AG04450 (cell line): ENCODE measurements around the gene DTX2. TPM values are rescaled to one million over a fixed set of nuclear protein-coding genes. Genes with fewer than 3 reads are reported as not detected.
"Not testable (repeated sequence)": the region's sequence is repeated elsewhere in the genome, so short reads cannot be mapped to it uniquely, and the experiment has no call there.

Source experiments
- CTCF ChIA-PET: fragments of 300-600, 350-600 bp; formaldehyde crosslinking; extraction: SDS; loops from one replicate; lab custom pipeline; 2022; ENCODE audit warnings: antibody characterized with exemption, inconsistent platforms; lab: Charles Lee
- POLR2A ChIA-PET: fragments of 350-600 bp; formaldehyde crosslinking; extraction: SDS; loops from one replicate; lab custom pipeline; 2021; ENCODE audit warnings: antibody characterized with exemption, inconsistent platforms; lab: Yijun Ruan, JAX
- DNase-seq: peaks from one replicate; pipeline ENCODE4 v3.0.0-alpha.2; 2011; ENCODE audit warnings: low read depth, low spot score
- H3K27ac ChIP-seq: one replicate; pipeline ENCODE4 v1.5.1; 2012; ENCODE audit warnings: low read depth, low read length, control low read depth
- H3K27me3 ChIP-seq: one replicate; pipeline ENCODE4 v1.6.0; 2012; ENCODE audit warnings: low read length; ENCODE audit not compliant: control insufficient read depth, insufficient read depth
- H3K4me3 ChIP-seq: 2 replicates; pipeline ENCODE4 v1.5.1; 2011; ENCODE audit warnings: mild to moderate bottlenecking, low read depth, low read length, control low read depth
- H3K9me3 ChIP-seq: 2 replicates; pipeline ENCODE4 v1.5.1; 2012; ENCODE audit warnings: low read length; ENCODE audit not compliant: control insufficient read depth, insufficient read depth
- polyA plus RNA-seq: library from polyadenylated mRNA; depleted of rRNA; stranded (reverse); fragments of >200 nt; gene quantifications from 2 replicates; pipeline ENCODE4 v1.2.3, GENCODE V29; 2011

Gene DTX2
- polyA plus RNA-seq, 1 experiment, result 2.6 TPM

- H3K9me3 ChIP-seq, POLR2A ChIA-PET, H3K27me3 ChIP-seq, CTCF ChIA-PET, H3K4me3 ChIP-seq, H3K27ac ChIP-seq, DNase-seq: not testable (repeated sequence)
These were observed 30.6 kb downstream of the DTX2 start for GRCh38 chr7:76492139-76492538.

GRCh38 chr7:76495717-76496116 lies 34.2 kb downstream of the DTX2 start:
- H3K27me3 ChIP-seq, CTCF ChIA-PET, H3K4me3 ChIP-seq, H3K27ac ChIP-seq, H3K9me3 ChIP-seq, POLR2A ChIA-PET, DNase-seq: not testable (repeated sequence)

- H3K27me3 ChIP-seq, POLR2A ChIA-PET, H3K9me3 ChIP-seq, CTCF ChIA-PET, DNase-seq, H3K4me3 ChIP-seq, H3K27ac ChIP-seq: not testable (repeated sequence)
These were observed 36.5 kb downstream of the DTX2 start for GRCh38 chr7:76497918-76498582.

GRCh38 chr7:76498583-76499200 lies 37.2 kb downstream of the DTX2 start:
- DNase-seq, H3K27me3 ChIP-seq, CTCF ChIA-PET, H3K9me3 ChIP-seq, H3K4me3 ChIP-seq, POLR2A ChIA-PET, H3K27ac ChIP-seq: not testable (repeated sequence)

- CTCF ChIA-PET, result not testable (repeated sequence)
These were observed 37.9 kb downstream of the DTX2 start for GRCh38 chr7:76499201-76499923.

GRCh38 chr7:76499924-76500241 lies 38.4 kb downstream of the DTX2 start:
- H3K27me3 ChIP-seq, CTCF ChIA-PET, H3K27ac ChIP-seq, DNase-seq, POLR2A ChIA-PET, H3K9me3 ChIP-seq, H3K4me3 ChIP-seq: not testable (repeated sequence)

More at GRCh38 chr7:76499201-76499923, 37.9 kb downstream of the DTX2 start:
- DNase-seq, H3K27me3 ChIP-seq, H3K4me3 ChIP-seq, H3K27ac ChIP-seq, H3K9me3 ChIP-seq, POLR2A ChIA-PET: not testable (repeated sequence)

GRCh38 chr7:76502224-76502623 lies 40.7 kb downstream of the DTX2 start:
- H3K27ac ChIP-seq, H3K27me3 ChIP-seq, DNase-seq, H3K4me3 ChIP-seq, POLR2A ChIA-PET, H3K9me3 ChIP-seq, CTCF ChIA-PET: not testable (repeated sequence)

GRCh38 chr7:76502836-76503235 lies 41.3 kb downstream of the DTX2 start:
- CTCF ChIA-PET, H3K27ac ChIP-seq, POLR2A ChIA-PET, H3K9me3 ChIP-seq, DNase-seq, H3K4me3 ChIP-seq, H3K27me3 ChIP-seq: not testable (repeated sequence)

- H3K27ac ChIP-seq, H3K27me3 ChIP-seq, H3K4me3 ChIP-seq, H3K9me3 ChIP-seq, DNase-seq, CTCF ChIA-PET, POLR2A ChIA-PET: not testable (repeated sequence)
These were observed 41.7 kb downstream of the DTX2 start for GRCh38 chr7:76503244-76503643.

GRCh38 chr7:76504351-76505167 lies 43.0 kb downstream of the DTX2 start:
- H3K4me3 ChIP-seq, POLR2A ChIA-PET, DNase-seq, H3K27me3 ChIP-seq, CTCF ChIA-PET, H3K27ac ChIP-seq, H3K9me3 ChIP-seq: not testable (repeated sequence)
